Measurements from ENCODE around the gene C16orf95.

C16orf95 gene

GRCh38 chr16:87335625-87336433 lies 18.6 kb upstream of the C16orf95 start:
- TF ChIP-seq TEAD4 (IDR thresholded peaks at IDR 0.05), result no peak
- TF ChIP-seq YY1 (IDR thresholded peaks at IDR 0.05; ENCODE audit: low read depth), result no peak
- TF ChIP-seq EGR1 (IDR thresholded peaks at IDR 0.05), result no peak
- no peak for TF ChIP-seq FOXM1 (IDR thresholded peaks at IDR 0.05; ENCODE audit: borderline replicate concordance, low read depth)
- TF ChIP-seq TAF1 (IDR thresholded peaks at IDR 0.05; ENCODE audit: low read depth), result no peak
- no peak for TF ChIP-seq RAD21 (IDR thresholded peaks at IDR 0.05; ENCODE audit: low read depth)
- no peak for TF ChIP-seq TCF12 (IDR thresholded peaks at IDR 0.05; ENCODE audit: low read depth)
- TF ChIP-seq MAX (IDR thresholded peaks at IDR 0.05), result no peak
- no peak for TF ChIP-seq EP300 (IDR thresholded peaks at IDR 0.05; ENCODE audit: borderline replicate concordance)
- TF ChIP-seq CEBPB (IDR thresholded peaks at IDR 0.05), result no peak
- TF ChIP-seq NFIC (IDR thresholded peaks at IDR 0.05), result no peak
- TF ChIP-seq USF1 (IDR thresholded peaks at IDR 0.05), result no peak
- TF ChIP-seq REST (IDR thresholded peaks at IDR 0.05; ENCODE audit: low read depth), result no peak

- no peak for TF ChIP-seq EGR1 (IDR thresholded peaks at IDR 0.05)
- no peak for TF ChIP-seq TCF12 (IDR thresholded peaks at IDR 0.05; ENCODE audit: low read depth)
- no peak for TF ChIP-seq REST (IDR thresholded peaks at IDR 0.05; ENCODE audit: low read depth)
- TF ChIP-seq MAX (IDR thresholded peaks at IDR 0.05), result no peak
- no peak for TF ChIP-seq EP300 (IDR thresholded peaks at IDR 0.05; ENCODE audit: borderline replicate concordance)
- no peak for TF ChIP-seq USF1 (IDR thresholded peaks at IDR 0.05)
- TF ChIP-seq FOXM1 (IDR thresholded peaks at IDR 0.05; ENCODE audit: borderline replicate concordance, low read depth), result no peak
- TF ChIP-seq YY1 (IDR thresholded peaks at IDR 0.05; ENCODE audit: low read depth), result no peak
- no peak for TF ChIP-seq TEAD4 (IDR thresholded peaks at IDR 0.05)
- no peak for TF ChIP-seq CREB1 (IDR thresholded peaks at IDR 0.05; ENCODE audit: low read depth)
- TF ChIP-seq CEBPB (IDR thresholded peaks at IDR 0.05), result no peak
- TF ChIP-seq RAD21 (IDR thresholded peaks at IDR 0.05; ENCODE audit: low read depth), result no peak
- TF ChIP-seq TAF1 (IDR thresholded peaks at IDR 0.05; ENCODE audit: low read depth), result no peak
- no peak for TF ChIP-seq ZBTB7A (IDR thresholded peaks at IDR 0.05; ENCODE audit: low read depth)
- no peak for TF ChIP-seq NFIC (IDR thresholded peaks at IDR 0.05)
These were observed 17.7 kb upstream of the C16orf95 start for GRCh38 chr16:87334651-87335624.

DNA sequence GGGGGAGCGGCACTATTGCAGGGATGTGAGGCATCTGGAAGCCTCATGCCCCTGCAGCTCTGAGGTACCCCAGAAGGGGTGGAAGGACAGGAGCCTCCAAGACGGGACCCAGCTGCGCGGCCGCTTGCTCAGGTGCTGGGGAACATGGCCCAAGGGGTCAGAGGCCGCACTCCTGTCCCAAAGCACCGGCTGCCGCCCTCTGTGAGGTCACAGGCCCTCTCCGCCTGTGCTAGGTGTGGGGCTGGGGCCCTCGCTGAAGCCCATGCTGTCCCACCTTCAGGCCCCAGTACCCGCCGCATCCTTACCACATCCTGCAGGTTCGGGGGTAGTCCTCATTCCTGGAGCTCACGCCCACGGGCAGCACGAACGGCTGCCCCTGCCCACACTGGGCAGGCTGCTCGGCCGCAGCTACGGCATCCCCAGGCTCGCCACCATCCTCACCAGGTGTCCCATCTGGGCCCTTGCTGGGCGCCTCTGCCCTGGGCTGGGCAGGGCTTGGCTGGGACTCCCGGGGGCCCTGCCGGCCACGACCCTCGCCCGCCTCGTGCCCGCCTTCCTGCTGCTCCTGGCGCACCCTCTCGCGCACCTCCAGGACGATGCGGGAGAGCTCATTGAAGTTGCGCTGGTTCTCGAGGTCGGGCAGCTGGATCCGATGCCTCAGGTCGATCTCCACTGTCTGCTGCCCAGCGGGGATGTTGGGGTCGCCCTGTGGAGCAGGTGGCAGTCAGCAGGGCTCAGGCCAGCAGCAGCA lies 16.6 kb upstream of the C16orf95 start:
- TF ChIP-seq TEAD4 (IDR thresholded peaks at IDR 0.05), result no peak
- TF ChIP-seq TCF12 (IDR thresholded peaks at IDR 0.05; ENCODE audit: low read depth), result no peak

GRCh38 chr16:87333101-87333500 lies 15.9 kb upstream of the C16orf95 start:
- no peak for TF ChIP-seq ZBTB7A (IDR thresholded peaks at IDR 0.05; ENCODE audit: low read depth)
- no peak for TF ChIP-seq EP300 (IDR thresholded peaks at IDR 0.05; ENCODE audit: borderline replicate concordance)

- TF ChIP-seq REST (IDR thresholded peaks at IDR 0.05; ENCODE audit: low read depth), result no peak
- TF ChIP-seq TCF12 (IDR thresholded peaks at IDR 0.05; ENCODE audit: low read depth), result no peak
- TF ChIP-seq TEAD4 (IDR thresholded peaks at IDR 0.05), result no peak
- TF ChIP-seq USF1 (IDR thresholded peaks at IDR 0.05), result no peak
- no peak for TF ChIP-seq RAD21 (IDR thresholded peaks at IDR 0.05; ENCODE audit: low read depth)
- TF ChIP-seq NFIC (IDR thresholded peaks at IDR 0.05), result no peak
- no peak for TF ChIP-seq ZBTB7A (IDR thresholded peaks at IDR 0.05; ENCODE audit: low read depth)
- no peak for TF ChIP-seq EP300 (IDR thresholded peaks at IDR 0.05; ENCODE audit: borderline replicate concordance)
- TF ChIP-seq YY1 (IDR thresholded peaks at IDR 0.05; ENCODE audit: low read depth), result no peak
- TF ChIP-seq CREB1 (IDR thresholded peaks at IDR 0.05; ENCODE audit: low read depth), result no peak
- TF ChIP-seq FOXM1 (IDR thresholded peaks at IDR 0.05; ENCODE audit: borderline replicate concordance, low read depth), result no peak
- no peak for TF ChIP-seq TAF1 (IDR thresholded peaks at IDR 0.05; ENCODE audit: low read depth)
- no peak for TF ChIP-seq CEBPB (IDR thresholded peaks at IDR 0.05)
These were observed 15.0 kb upstream of the C16orf95 start for GRCh38 chr16:87332150-87332549.

All from Ishikawa (cell line).